NOMO-1 treated with dmso at 0.1 percent for 144 hours (cell line): ENCODE data around the gene DLG2.

ENCODE experiments used
- DNase-seq: peaks from one replicate; lab custom pipeline; 2025; ENCODE audit not compliant: unreplicated experiment; lab: John Stamatoyannopoulos, UW

DLG2 gene

GRCh38 chr11:83717537-83717936, 1909.6 kb downstream of the DLG2 start:
- no peak for DNase-seq

- no peak for DNase-seq
Measured at GRCh38 chr11:83715927-83716535, 1911.1 kb downstream of the DLG2 start.

GRCh38 chr11:83713708-83714107, 1913.4 kb downstream of the DLG2 start:
- no peak for DNase-seq

GRCh38 chr11:83711106-83711527, 1916.0 kb downstream of the DLG2 start:
- DNase-seq = no peak

- no peak for DNase-seq
Measured at GRCh38 chr11:83709434-83709833, 1917.7 kb downstream of the DLG2 start.

GRCh38 chr11:83706566-83706965, 1920.6 kb downstream of the DLG2 start:
- DNase-seq = no peak

GRCh38 chr11:83702796-83703195, 1924.3 kb downstream of the DLG2 start:
- no peak for DNase-seq

- no peak for DNase-seq
Measured at GRCh38 chr11:83697518-83697917, 1929.6 kb downstream of the DLG2 start.

- no peak for DNase-seq
Measured at GRCh38 chr11:83695046-83695445, 1932.1 kb downstream of the DLG2 start.

- DNase-seq = no peak
Measured at GRCh38 chr11:83694191-83694910, 1932.8 kb downstream of the DLG2 start.

GRCh38 chr11:83693306-83693992, 1933.7 kb downstream of the DLG2 start:
- DNase-seq = no peak

- DNase-seq = no peak
Measured at GRCh38 chr11:83692675-83693074, 1934.5 kb downstream of the DLG2 start.

GRCh38 chr11:83691451-83691950, 1935.6 kb downstream of the DLG2 start:
- no peak for DNase-seq

GRCh38 chr11:83689144-83689780, 1937.9 kb downstream of the DLG2 start:
- no peak for DNase-seq

- DNase-seq = no peak
Measured at GRCh38 chr11:83687787-83688186, 1939.4 kb downstream of the DLG2 start.

GRCh38 chr11:83685730-83686129, 1941.4 kb downstream of the DLG2 start:
- DNase-seq = no peak

GRCh38 chr11:83684071-83684470, 1943.1 kb downstream of the DLG2 start:
- DNase-seq = no peak

- DNase-seq = no peak
Measured at GRCh38 chr11:83682611-83682973, 1944.6 kb downstream of the DLG2 start.

- no peak for DNase-seq
Measured at GRCh38 chr11:83681906-83682610, 1945.1 kb downstream of the DLG2 start.

- peak; percentile 12 for DNase-seq
Measured at GRCh38 chr11:83681031-83681781, 1945.9 kb downstream of the DLG2 start.
